Kidney (tissue), 14 donors: ENCODE measurements around the gene MGST3. TPM values are rescaled to one million over a fixed set of nuclear protein-coding genes. Genes with fewer than 3 reads are reported as not detected.
"Not testable (repeated sequence)": the region's sequence is repeated elsewhere in the genome, so short reads cannot be mapped to it uniquely, and the experiment has no call there.

ENCODE experiments used
- DNase-seq, 5 donors: peaks; one replicate each; pipeline ENCODE4 v3.0.0-alpha.2; 2013 to 2020
- FAIRE-seq: peaks from 2 replicates; lab custom pipeline; 2012; peaks lifted over from hg19 to GRCh38; lab: Jason Lieb, UNC
- H3K27ac ChIP-seq, 2 donors: one replicate each; pipeline ENCODE4 v1.7.0; 2013; ENCODE audit warnings: low read depth in 2 of 2, low read length in 2 of 2, inconsistent platforms in 1 of 2
- H3K27me3 ChIP-seq: one replicate; pipeline ENCODE4 v1.7.1; 2013; ENCODE audit warnings: low read length, inconsistent platforms; ENCODE audit not compliant: control insufficient read depth, insufficient read depth
- H3K36me3 ChIP-seq, 3 donors: one replicate each; pipeline versions ENCODE4 v1.7.0 to v1.7.1; 2013; ENCODE audit warnings: low read length in 3 of 3, control low read depth in 1 of 3, inconsistent platforms in 1 of 3; ENCODE audit not compliant: insufficient read depth in 3 of 3, control insufficient read depth in 2 of 3
- H3K4me1 ChIP-seq, 3 donors: one replicate each; pipeline versions ENCODE4 v1.7.0 to v1.7.1; 2013; ENCODE audit warnings: low read length in 3 of 3, inconsistent platforms in 1 of 3, low read depth in 1 of 3; ENCODE audit not compliant: control insufficient read depth in 2 of 3, insufficient read depth in 2 of 3
- H3K4me3 ChIP-seq, 3 donors: one replicate each; pipeline versions ENCODE4 v1.7.0 to v1.8.1; 2013; ENCODE audit warnings: low read length in 3 of 3, control low read depth in 1 of 3, inconsistent platforms in 1 of 3
- H3K9ac ChIP-seq, 3 donors: one replicate each; pipeline versions ENCODE4 v1.7.0 to v1.7.1; 2013; ENCODE audit warnings: low read length in 3 of 3, control low read depth in 1 of 3, inconsistent platforms in 1 of 3
- H3K9me3 ChIP-seq, 3 donors: one replicate each; pipeline versions ENCODE4 v1.7.0 to v1.7.1; 2013; ENCODE audit warnings: low read length in 3 of 3, control low read depth in 1 of 3, inconsistent platforms in 1 of 3; ENCODE audit not compliant: control insufficient read depth in 2 of 3, insufficient read depth in 1 of 3
- intact Hi-C: fragments of 100-400 bp; cut with DNase I; formaldehyde crosslinking; loops from one replicate; pipeline ENCODE4 v1.11.1; 2022
- polyA plus RNA-seq: library from polyadenylated mRNA; stranded (reverse); fragments of 350-450 nt; fragmentation: Illumina TruSeq; extraction: RNeasy Lipid Tissue Mini Kit (QIAGEN cat#74804); gene quantifications from one replicate; pipeline ENCODE4 v1.2.3, GENCODE V29; 2014; ENCODE audit warnings: low read depth, low replicate concordance; ENCODE audit not compliant: insufficient read depth
- total RNA-seq: library from RNA; stranded (reverse); fragmentation: NEBNext Ultra II Directional; extraction: Animal tissue kit (Norgen Biotek cat#: 25700); gene quantifications from one replicate; pipeline ENCODE4 v1.2.1, GENCODE V29; 2021
- TF ChIP-seq, protein P1 (sequence below): IDR thresholded peaks from 3 replicates; pipeline ENCODE4 v1.5.1; 2012; ENCODE audit warnings: mild to moderate bottlenecking, moderate library complexity, borderline replicate concordance; ENCODE audit not compliant: insufficient read depth; ENCODE audit errors: extremely low read depth
- donor health status: control.
- donor health status: control.
- donor health status: control.
- donor health status: control.
- donor health status: control.
- donor health status: DM: yes; HTN: yes; CAD: no.
- donor health status: Normal renal cell carcinoma (clear cell type).

The MGST3 gene
- total and polyA plus RNA-seq, 2 donors from 2014 or later: 296 to 545 TPM

DNA sequence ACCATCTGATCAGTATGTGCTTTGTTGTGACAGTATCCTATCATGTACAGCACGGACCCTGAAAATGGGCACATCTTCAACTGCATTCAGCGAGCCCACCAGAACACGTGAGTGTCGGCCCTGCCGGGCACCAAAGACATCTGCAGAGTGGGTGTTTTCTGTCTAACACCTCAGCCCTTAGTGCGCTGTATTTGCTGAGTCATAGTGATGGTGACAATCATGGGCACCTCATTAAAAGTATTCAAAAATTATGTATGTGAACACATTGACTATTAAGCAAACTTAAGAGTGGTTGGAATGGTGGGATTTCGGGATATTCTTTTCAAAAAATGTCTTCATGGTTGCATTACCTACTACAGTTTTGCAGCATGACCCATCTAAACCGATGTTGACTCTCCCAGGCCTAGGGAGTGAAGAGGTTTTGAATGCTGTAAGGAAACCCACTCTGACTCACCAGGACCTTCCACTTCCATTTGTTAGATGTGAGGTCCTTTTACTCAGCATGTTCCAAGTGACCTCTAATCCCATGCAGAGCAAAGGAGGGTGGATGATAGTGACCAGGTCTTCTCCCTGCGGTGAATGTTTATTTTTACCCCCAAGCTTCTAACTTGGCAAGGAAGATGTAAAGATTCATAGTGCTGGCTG is 20.1 kb downstream of the MGST3 start:
- peaks cover 0 to 30% (median 23%) of the 10 kb centered on the region in 3 donors for H3K4me1 ChIP-seq
- H3K36me3 ChIP-seq: peaks cover 0 to 22% (median 8%) of the 10 kb centered on the region in 3 donors
- H3K27ac ChIP-seq: no peak overlapping the region
- intact Hi-C loops: no loop called here
- TF ChIP-seq, protein P1, sequence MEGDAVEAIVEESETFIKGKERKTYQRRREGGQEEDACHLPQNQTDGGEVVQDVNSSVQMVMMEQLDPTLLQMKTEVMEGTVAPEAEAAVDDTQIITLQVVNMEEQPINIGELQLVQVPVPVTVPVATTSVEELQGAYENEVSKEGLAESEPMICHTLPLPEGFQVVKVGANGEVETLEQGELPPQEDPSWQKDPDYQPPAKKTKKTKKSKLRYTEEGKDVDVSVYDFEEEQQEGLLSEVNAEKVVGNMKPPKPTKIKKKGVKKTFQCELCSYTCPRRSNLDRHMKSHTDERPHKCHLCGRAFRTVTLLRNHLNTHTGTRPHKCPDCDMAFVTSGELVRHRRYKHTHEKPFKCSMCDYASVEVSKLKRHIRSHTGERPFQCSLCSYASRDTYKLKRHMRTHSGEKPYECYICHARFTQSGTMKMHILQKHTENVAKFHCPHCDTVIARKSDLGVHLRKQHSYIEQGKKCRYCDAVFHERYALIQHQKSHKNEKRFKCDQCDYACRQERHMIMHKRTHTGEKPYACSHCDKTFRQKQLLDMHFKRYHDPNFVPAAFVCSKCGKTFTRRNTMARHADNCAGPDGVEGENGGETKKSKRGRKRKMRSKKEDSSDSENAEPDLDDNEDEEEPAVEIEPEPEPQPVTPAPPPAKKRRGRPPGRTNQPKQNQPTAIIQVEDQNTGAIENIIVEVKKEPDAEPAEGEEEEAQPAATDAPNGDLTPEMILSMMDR: no peak
- no peak overlapping the region for H3K4me3 ChIP-seq
- no peak for FAIRE-seq
- H3K9me3 ChIP-seq: no peaks in the 10 kb centered on the region
- no peak for DNase-seq
- no peaks in the 10 kb centered on the region for H3K27me3 ChIP-seq
- no peak overlapping the region for H3K9ac ChIP-seq

DNA sequence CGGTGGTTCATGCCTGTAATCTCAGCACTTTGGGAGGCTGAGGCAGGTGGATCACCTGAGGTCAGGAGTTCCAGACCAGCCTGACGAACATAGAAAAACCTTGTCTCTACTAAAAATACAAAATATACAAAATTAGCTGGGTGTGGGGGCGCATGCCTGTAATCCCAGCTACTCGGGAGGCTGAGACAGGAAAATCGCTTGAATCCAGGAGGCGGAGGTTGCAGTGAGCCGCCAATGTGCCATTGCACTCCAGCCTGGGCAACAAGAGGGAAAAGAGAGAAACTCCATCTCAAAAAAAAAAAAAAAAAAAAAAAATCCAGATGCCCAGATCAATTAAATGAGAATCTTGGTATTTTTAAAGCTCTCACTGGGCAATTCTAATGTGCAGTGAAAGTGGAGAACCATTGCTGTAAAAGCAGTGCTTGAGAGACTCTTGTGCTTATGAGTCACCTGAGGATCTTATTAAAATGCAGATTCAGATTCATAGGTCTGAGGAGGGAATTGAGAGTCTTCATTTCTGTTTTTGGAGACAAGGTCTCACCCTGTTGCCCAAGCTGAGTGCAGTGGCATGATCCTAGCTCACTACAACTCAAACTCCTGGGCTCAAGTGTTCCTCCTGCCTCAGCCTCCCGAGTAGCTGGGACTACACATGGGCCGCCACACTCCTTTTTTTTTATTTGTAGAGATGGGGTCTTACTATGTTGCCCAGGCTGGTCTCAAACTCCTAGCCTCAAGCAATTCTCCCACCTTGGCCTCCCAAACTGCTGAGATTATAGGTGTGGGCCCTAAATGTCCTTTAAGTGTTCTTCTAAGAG is 27.9 kb downstream of the MGST3 start:
- H3K27me3 ChIP-seq, H3K4me1 ChIP-seq, H3K9me3 ChIP-seq, FAIRE-seq, DNase-seq, H3K27ac ChIP-seq, H3K4me3 ChIP-seq, intact Hi-C loops, H3K9ac ChIP-seq: not testable (repeated sequence)
- peaks cover 0 to 35% (median 18%) of the 10 kb centered on the region in 3 donors for H3K36me3 ChIP-seq

DNA sequence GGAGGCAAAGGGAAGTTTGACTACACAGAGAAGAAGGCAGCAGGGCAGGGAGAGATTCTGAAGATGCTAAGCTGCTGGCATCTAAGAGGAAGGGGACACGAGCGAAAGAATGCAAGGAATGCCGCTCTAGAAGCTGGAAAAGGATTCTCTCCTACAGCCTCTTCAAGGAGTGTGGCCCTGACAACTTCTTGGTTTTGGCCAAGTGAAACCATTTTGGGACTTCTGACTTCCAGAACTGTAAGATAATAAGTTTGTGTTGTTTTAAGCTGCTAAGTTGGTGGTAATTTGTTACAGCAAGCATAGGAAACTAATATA is 28.5 kb downstream of the MGST3 start:
- FAIRE-seq (no peak), DNase-seq (no peak)
- Histone ChIP-seq H3K4me1 (no peaks in the 10 kb centered on the region), H3K9me3 (no peaks in the 10 kb centered on the region), H3K9ac (no peak overlapping the region), H3K36me3 (peaks cover 0 to 35% (median 22%) of the 10 kb centered on the region in 3 donors), H3K27me3 (no peaks in the 10 kb centered on the region), H3K4me3 (no peak overlapping the region), H3K27ac (no peak overlapping the region)
- intact Hi-C loops: no loop called here
- TF ChIP-seq, protein P1: no peak

DNA sequence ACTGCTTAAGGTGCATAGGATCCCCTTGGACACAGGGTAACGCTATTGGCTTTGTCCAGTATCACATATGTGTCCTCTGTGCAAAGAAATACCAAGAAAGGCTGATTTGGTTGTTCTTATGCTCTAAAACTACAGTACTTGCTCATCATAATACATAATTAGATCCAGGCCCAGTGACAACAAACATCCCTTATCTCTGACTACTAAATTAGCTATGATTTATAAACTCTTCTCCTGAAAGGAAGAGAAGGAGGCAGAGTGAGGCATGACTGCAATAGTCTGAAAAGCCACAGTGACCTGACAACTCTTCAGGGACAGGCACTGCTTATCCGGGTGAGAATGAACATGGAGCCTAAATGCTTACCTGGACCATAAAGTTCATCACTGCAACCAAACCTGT is 30.7 kb downstream of the MGST3 start:
- peaks cover 0 to 43% (median 24%) of the 10 kb centered on the region in 3 donors for H3K36me3 ChIP-seq
- intact Hi-C loops: no loop called here
- DNase-seq: no peak

More for the DNA sequence above, 30.7 kb downstream of the MGST3 start:
- Histone ChIP-seq H3K27me3 (no peaks in the 10 kb centered on the region), H3K9ac (no peak overlapping the region), H3K27ac (no peak overlapping the region), H3K4me1 (no peaks in the 10 kb centered on the region), H3K4me3 (no peak overlapping the region), H3K9me3 (no peaks in the 10 kb centered on the region)
- TF ChIP-seq, protein P1: no peak
- no peak for FAIRE-seq
